ENCODE measurements around the gene ZDHHC8. TPM values are rescaled to one million over a fixed set of nuclear protein-coding genes. Genes with fewer than 3 reads are reported as not detected.

ZDHHC8 gene
- total and polyA plus RNA-seq, 7 donors: 1.8 to 26.0 (median 5.4) TPM

DNA sequence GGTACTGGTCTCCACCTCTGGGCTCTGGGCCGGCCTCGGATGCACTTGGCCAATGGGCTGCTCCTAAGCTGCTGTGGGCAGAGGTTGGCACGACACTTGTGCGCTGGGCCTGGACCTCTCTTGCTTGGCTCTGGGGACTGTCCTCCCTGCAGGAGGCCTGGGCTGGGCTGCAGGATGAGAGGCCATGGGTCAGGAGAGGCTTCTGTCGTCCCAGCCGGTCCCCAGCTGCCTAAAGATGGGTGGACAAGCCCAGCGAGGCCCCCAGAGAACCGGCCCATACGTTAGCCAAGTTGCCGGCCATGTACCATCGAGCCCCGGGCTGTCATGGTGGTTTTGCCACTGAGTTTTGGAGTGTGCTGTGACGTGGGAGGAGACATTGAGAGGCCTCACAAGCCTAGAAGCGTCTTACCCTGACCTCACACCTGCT, 20.9 kb downstream of the ZDHHC8 start:
- no peak overlapping the region for H3K27ac ChIP-seq
- H3K4me1 ChIP-seq: peaks cover 0 to 3% (median 0%) of the 10 kb centered on the region in 4 donors
- H3K36me3 ChIP-seq: no peaks in the 10 kb centered on the region
- TF ChIP-seq EP300 (IDR thresholded peaks at IDR 0.05) (no peak), POLR2AphosphoS5 (IDR thresholded peaks at IDR 0.05) (no peak), POLR2A (IDR thresholded peaks at IDR 0.05) (no peak)
- TF ChIP-seq, protein P1, sequence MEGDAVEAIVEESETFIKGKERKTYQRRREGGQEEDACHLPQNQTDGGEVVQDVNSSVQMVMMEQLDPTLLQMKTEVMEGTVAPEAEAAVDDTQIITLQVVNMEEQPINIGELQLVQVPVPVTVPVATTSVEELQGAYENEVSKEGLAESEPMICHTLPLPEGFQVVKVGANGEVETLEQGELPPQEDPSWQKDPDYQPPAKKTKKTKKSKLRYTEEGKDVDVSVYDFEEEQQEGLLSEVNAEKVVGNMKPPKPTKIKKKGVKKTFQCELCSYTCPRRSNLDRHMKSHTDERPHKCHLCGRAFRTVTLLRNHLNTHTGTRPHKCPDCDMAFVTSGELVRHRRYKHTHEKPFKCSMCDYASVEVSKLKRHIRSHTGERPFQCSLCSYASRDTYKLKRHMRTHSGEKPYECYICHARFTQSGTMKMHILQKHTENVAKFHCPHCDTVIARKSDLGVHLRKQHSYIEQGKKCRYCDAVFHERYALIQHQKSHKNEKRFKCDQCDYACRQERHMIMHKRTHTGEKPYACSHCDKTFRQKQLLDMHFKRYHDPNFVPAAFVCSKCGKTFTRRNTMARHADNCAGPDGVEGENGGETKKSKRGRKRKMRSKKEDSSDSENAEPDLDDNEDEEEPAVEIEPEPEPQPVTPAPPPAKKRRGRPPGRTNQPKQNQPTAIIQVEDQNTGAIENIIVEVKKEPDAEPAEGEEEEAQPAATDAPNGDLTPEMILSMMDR (IDR thresholded peaks at IDR 0.05): no peak
- H3K4me3 ChIP-seq: no peak overlapping the region
- 76 to 89% methylated on average over 14 of the region's 14 CpGs for WGBS, 2 donors
- no peak for DNase-seq
- no peaks in the 10 kb centered on the region for H3K9me3 ChIP-seq
- peaks cover 0 to 28% (median 14%) of the 10 kb centered on the region in 3 donors for H3K27me3 ChIP-seq
- intact Hi-C loops (cut with DNase I): no loop called here

DNA sequence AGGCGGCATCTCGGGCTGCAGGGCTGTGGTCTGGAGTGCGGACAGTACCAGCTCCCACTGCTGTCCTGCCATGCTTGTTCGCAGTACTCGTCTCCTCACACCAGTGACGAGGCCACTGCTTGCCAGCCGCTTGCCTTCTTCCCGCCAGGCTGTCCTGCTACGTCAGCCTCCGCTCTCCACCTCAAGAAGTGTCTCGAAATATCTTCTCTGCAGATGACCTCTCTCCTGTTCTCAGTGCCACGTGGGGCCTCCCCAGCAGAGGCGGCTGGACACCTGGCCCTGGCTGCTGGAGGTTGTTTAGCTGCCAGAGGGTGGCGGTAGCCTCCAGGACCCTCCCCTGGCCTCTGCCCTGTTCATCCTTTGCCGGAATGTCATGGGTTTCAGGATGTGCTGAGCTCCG, 22.3 kb downstream of the ZDHHC8 start:
- Histone ChIP-seq H3K27ac (no peak overlapping the region), H3K4me1 (peaks cover 0 to 3% (median 0%) of the 10 kb centered on the region in 4 donors), H3K27me3 (peaks cover 0 to 28% (median 14%) of the 10 kb centered on the region in 3 donors), H3K36me3 (no peaks in the 10 kb centered on the region), H3K9me3 (no peaks in the 10 kb centered on the region), H3K4me3 (no peak overlapping the region)
- intact Hi-C loops (cut with DNase I): no loop called here
- 61 to 76% methylated on average over 16 of the region's 16 CpGs for WGBS, 2 donors
- TF ChIP-seq, protein P1 (IDR thresholded peaks at IDR 0.05): no peak
- TF ChIP-seq POLR2AphosphoS5 (IDR thresholded peaks at IDR 0.05) (no peak), POLR2A (IDR thresholded peaks at IDR 0.05) (no peak), EP300 (IDR thresholded peaks at IDR 0.05) (no peak)
- DNase-seq: no peak

DNA sequence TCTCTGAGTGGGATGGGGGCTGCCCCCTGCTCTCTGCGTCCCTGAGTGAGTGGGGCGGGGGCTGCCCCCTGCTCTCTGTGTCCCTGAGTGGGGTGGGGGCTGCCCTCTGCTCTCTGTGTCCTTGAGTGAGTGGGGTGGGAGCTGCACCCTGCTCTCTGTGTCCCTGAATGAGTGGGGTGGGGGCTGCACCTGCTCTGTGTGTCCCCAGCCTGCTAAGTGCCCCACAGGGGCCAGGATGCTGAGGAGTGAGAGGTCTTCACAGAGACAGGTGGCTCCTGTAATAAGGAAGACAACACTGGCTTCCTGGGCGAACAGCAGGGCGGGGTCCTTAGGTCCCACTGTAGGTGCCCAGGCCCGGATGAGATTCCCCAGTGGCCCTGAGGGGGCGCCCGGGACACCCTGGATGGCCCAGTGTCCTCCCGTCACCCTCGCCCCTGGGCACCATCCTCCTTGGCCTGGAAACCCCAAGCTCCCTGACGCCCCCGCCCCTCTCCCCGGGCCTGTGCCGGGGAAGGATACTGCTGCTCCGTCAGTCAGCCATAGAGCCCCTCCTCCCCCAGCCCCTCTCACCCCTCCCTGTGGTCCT, 23.1 kb downstream of the ZDHHC8 start:
- intact Hi-C loops (cut with DNase I): loop anchor here (5.0 kb wide), 1 partner anchor 113 kb away; the partner anchor contains the start of gene RTN4R
- Histone ChIP-seq H3K27ac (no peak overlapping the region), H3K4me3 (no peak overlapping the region), H3K27me3 (peaks cover 0 to 28% (median 14%) of the 10 kb centered on the region in 3 donors), H3K9me3 (no peaks in the 10 kb centered on the region), H3K36me3 (no peaks in the 10 kb centered on the region), H3K4me1 (peaks cover 0 to 3% (median 0%) of the 10 kb centered on the region in 4 donors)
- TF ChIP-seq POLR2A (IDR thresholded peaks at IDR 0.05) (no peak), EP300 (IDR thresholded peaks at IDR 0.05) (no peak), POLR2AphosphoS5 (IDR thresholded peaks at IDR 0.05) (no peak)
- TF ChIP-seq, protein P1 (IDR thresholded peaks at IDR 0.05): no peak
- WGBS, 2 donors: 27 to 59% methylated on average over 14 of the region's 14 CpGs
- no peak for DNase-seq

DNA sequence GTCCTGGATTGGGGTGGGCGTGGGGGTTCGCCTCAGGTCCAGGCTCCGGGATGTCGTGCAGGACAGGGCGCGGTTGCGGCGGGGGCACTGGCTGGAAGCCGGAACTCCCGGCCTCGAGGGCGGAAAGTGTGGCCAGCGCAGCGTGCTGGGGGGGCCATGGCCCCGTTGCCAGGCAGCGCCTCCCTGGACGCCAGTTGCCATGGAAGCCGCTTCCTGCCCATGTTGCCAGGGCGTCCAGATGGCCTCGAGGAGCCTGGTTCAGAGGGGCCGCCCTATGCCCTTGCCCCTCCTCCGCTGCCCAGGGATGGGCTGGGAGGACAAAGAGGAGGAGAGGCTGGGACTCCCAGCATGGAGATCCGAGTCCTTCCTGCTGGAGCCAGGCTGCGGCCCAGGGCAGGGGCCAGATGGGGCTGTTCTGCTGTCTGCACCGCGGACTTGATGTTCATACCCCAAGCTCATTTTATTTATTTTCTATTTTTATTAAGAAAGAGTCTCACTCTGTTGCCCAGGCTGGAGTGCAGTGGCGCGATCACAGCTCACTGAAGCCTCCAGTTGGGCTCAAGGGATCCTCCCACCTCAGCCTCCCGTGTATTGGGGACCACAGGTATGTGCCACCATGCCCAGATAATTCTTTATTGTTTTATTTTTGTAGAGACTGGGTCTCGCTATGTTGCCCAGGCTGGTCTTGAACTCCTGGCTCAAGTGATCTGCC, 23.9 kb downstream of the ZDHHC8 start:
- 30 to 56% methylated on average over 30 of the region's 30 CpGs for WGBS, 2 donors
- H3K36me3 ChIP-seq: no peaks in the 10 kb centered on the region
- H3K4me1 ChIP-seq: peaks cover 0 to 3% (median 0%) of the 10 kb centered on the region in 4 donors
- no peaks in the 10 kb centered on the region for H3K9me3 ChIP-seq
- TF ChIP-seq, protein P1 (IDR thresholded peaks at IDR 0.05): no peak
- TF ChIP-seq POLR2A (IDR thresholded peaks at IDR 0.05) (no peak), EP300 (IDR thresholded peaks at IDR 0.05) (no peak), POLR2AphosphoS5 (IDR thresholded peaks at IDR 0.05) (no peak)
- DNase-seq: no peak
- H3K4me3 ChIP-seq: no peak overlapping the region
- H3K27me3 ChIP-seq: peaks cover 0 to 28% (median 14%) of the 10 kb centered on the region in 3 donors
- intact Hi-C loops (cut with DNase I): loop anchor here (5.0 kb wide), 1 partner anchor 112 kb away; the partner anchor contains the start of gene RTN4R
- H3K27ac ChIP-seq: no peak overlapping the region
